ENCODE results near the gene MEI4.

DNA sequence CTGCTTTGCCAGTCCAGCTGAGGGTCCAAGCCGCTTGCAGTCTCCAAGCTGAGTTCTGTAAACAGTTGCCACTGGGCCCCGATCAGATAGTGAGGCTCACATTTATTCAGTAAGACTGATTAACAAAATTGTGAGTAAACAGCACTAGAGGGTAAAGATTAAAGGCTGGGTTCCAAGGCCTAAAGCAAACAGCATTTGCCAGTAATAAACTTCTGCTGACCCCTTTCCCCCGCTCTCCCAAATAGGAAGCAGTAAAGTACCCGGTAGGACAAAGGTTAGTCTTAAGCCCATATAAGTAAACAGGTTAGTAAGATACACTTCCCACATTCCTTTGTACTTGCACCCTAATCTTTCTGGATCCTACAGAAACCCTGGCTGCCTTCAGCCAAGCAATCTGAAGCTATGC lies 181.8 kb downstream of the MEI4 start:
- TF ChIP-seq, protein P1, sequence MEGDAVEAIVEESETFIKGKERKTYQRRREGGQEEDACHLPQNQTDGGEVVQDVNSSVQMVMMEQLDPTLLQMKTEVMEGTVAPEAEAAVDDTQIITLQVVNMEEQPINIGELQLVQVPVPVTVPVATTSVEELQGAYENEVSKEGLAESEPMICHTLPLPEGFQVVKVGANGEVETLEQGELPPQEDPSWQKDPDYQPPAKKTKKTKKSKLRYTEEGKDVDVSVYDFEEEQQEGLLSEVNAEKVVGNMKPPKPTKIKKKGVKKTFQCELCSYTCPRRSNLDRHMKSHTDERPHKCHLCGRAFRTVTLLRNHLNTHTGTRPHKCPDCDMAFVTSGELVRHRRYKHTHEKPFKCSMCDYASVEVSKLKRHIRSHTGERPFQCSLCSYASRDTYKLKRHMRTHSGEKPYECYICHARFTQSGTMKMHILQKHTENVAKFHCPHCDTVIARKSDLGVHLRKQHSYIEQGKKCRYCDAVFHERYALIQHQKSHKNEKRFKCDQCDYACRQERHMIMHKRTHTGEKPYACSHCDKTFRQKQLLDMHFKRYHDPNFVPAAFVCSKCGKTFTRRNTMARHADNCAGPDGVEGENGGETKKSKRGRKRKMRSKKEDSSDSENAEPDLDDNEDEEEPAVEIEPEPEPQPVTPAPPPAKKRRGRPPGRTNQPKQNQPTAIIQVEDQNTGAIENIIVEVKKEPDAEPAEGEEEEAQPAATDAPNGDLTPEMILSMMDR (IDR thresholded peaks at IDR 0.05 in 4 of 5, conservative IDR thresholded peaks at IDR 0.05 in 1 of 5) = no peak
- TF ChIP-seq POLR2A (IDR thresholded peaks at IDR 0.05) = no peak
